Activated T-helper 17 cell treated with anti-CD3 and anti-CD28 coated beads, Interleukin-2, amount 50 U/mL, for 72 hours (primary cell): ENCODE measurements around the gene KLHL29. TPM values are rescaled to one million over a fixed set of nuclear protein-coding genes. Genes with fewer than 3 reads are reported as not detected.

Experiments
- ATAC-seq: fragments of 150-1000 bp; cut with Tn5 transposase; replicated peaks from 2 replicates; pipeline ENCODE4 v1.10.0; 2021; ENCODE audit warnings: mild to moderate bottlenecking, moderate library complexity
- H3K27ac Mint-ChIP-seq: one replicate; pipeline ENCODE4 v1.8.0; 2022; ENCODE audit warnings: mixed read lengths
- H3K27me3 Mint-ChIP-seq: one replicate; pipeline ENCODE4 v1.8.0; 2022; ENCODE audit warnings: mixed read lengths
- H3K36me3 Mint-ChIP-seq: one replicate; pipeline ENCODE4 v1.8.0; 2022; ENCODE audit warnings: low read depth, mild to moderate bottlenecking, mixed read lengths
- H3K4me1 Mint-ChIP-seq: one replicate; pipeline ENCODE4 v1.8.0; 2022; ENCODE audit warnings: mixed read lengths
- H3K4me3 Mint-ChIP-seq: one replicate; pipeline ENCODE4 v1.8.0; 2022; ENCODE audit warnings: mild to moderate bottlenecking, mixed read lengths
- H3K9me3 Mint-ChIP-seq: one replicate; pipeline ENCODE4 v1.8.0; 2022; ENCODE audit warnings: mixed read lengths
- total RNA-seq, 2 donors: library from RNA; stranded (reverse); gene quantifications; one replicate each; pipeline ENCODE4 v1.2.3, GENCODE V29; 2022

Gene KLHL29
- total RNA-seq, 2 donors from 2014 or later: 0.26 to 0.56 TPM

GRCh38 chr2:23525137-23525765, 140.3 kb downstream of the KLHL29 start:
- H3K36me3 Mint-ChIP-seq: no peaks in the 10 kb centered on the region
- peaks cover 4% of the 10 kb centered on the region for H3K27me3 Mint-ChIP-seq
- no peak for ATAC-seq
- H3K4me1 Mint-ChIP-seq: peaks cover 7% of the 10 kb centered on the region
- no peaks in the 10 kb centered on the region for H3K9me3 Mint-ChIP-seq
- H3K27ac Mint-ChIP-seq: no peak overlapping the region
- no peak overlapping the region for H3K4me3 Mint-ChIP-seq

GRCh38 chr2:23526114-23526513, 141.1 kb downstream of the KLHL29 start:
- Mint-ChIP-seq H3K27ac (no peak overlapping the region), H3K4me1 (peaks cover 7% of the 10 kb centered on the region), H3K9me3 (no peaks in the 10 kb centered on the region), H3K36me3 (no peaks in the 10 kb centered on the region), H3K4me3 (no peak overlapping the region), H3K27me3 (peaks cover 4% of the 10 kb centered on the region)
- peak; percentile 57 for ATAC-seq

- ATAC-seq: no peak
- H3K4me3 Mint-ChIP-seq: no peak overlapping the region
- no peak overlapping the region for H3K27ac Mint-ChIP-seq
These were observed 142.1 kb downstream of the KLHL29 start for GRCh38 chr2:23526835-23527790.

GRCh38 chr2:23528171-23528570, 143.2 kb downstream of the KLHL29 start:
- ATAC-seq: no peak
- Mint-ChIP-seq H3K27me3 (peaks cover 4% of the 10 kb centered on the region), H3K9me3 (no peaks in the 10 kb centered on the region), H3K27ac (no peak overlapping the region), H3K36me3 (no peaks in the 10 kb centered on the region), H3K4me1 (peaks cover 16% of the 10 kb centered on the region), H3K4me3 (no peak overlapping the region)

More at GRCh38 chr2:23526835-23527790, 142.1 kb downstream of the KLHL29 start:
- H3K36me3 Mint-ChIP-seq: no peaks in the 10 kb centered on the region
- H3K4me1 Mint-ChIP-seq: peaks cover 7% of the 10 kb centered on the region
- peaks cover 4% of the 10 kb centered on the region for H3K27me3 Mint-ChIP-seq
- no peaks in the 10 kb centered on the region for H3K9me3 Mint-ChIP-seq

GRCh38 chr2:23528690-23529089, 143.7 kb downstream of the KLHL29 start:
- Mint-ChIP-seq H3K4me3 (no peak overlapping the region), H3K27me3 (peaks cover 4% of the 10 kb centered on the region)

GRCh38 chr2:23529659-23530058, 144.7 kb downstream of the KLHL29 start:
- Mint-ChIP-seq H3K27me3 (peaks cover 4% of the 10 kb centered on the region), H3K4me1 (peaks cover 16% of the 10 kb centered on the region), H3K9me3 (no peaks in the 10 kb centered on the region), H3K36me3 (no peaks in the 10 kb centered on the region), H3K27ac (no peak overlapping the region), H3K4me3 (no peak overlapping the region)
- ATAC-seq: no peak

More at GRCh38 chr2:23528690-23529089, 143.7 kb downstream of the KLHL29 start:
- Mint-ChIP-seq H3K36me3 (no peaks in the 10 kb centered on the region), H3K27ac (no peak overlapping the region), H3K4me1 (peaks cover 16% of the 10 kb centered on the region), H3K9me3 (no peaks in the 10 kb centered on the region)
- no peak for ATAC-seq

- Mint-ChIP-seq H3K4me3 (no peak overlapping the region), H3K4me1 (peaks cover 16% of the 10 kb centered on the region), H3K9me3 (no peaks in the 10 kb centered on the region), H3K27me3 (peaks cover 4% of the 10 kb centered on the region), H3K27ac (no peak overlapping the region), H3K36me3 (no peaks in the 10 kb centered on the region)
- no peak for ATAC-seq
These were observed 145.4 kb downstream of the KLHL29 start for GRCh38 chr2:23530206-23530908.

GRCh38 chr2:23530909-23531276, 145.9 kb downstream of the KLHL29 start:
- Mint-ChIP-seq H3K27me3 (peaks cover 2% of the 10 kb centered on the region), H3K4me3 (no peak overlapping the region), H3K36me3 (no peaks in the 10 kb centered on the region), H3K9me3 (no peaks in the 10 kb centered on the region), H3K27ac (no peak overlapping the region), H3K4me1 (peaks cover 13% of the 10 kb centered on the region)
- no peak for ATAC-seq

GRCh38 chr2:23531280-23531679, 146.3 kb downstream of the KLHL29 start:
- no peak for ATAC-seq
- H3K9me3 Mint-ChIP-seq: no peaks in the 10 kb centered on the region
- H3K36me3 Mint-ChIP-seq: no peaks in the 10 kb centered on the region
- no peaks in the 10 kb centered on the region for H3K27me3 Mint-ChIP-seq
- no peak overlapping the region for H3K27ac Mint-ChIP-seq
- H3K4me3 Mint-ChIP-seq: no peak overlapping the region
- H3K4me1 Mint-ChIP-seq: peaks cover 9% of the 10 kb centered on the region

- H3K27ac Mint-ChIP-seq: no peak overlapping the region
- H3K9me3 Mint-ChIP-seq: no peaks in the 10 kb centered on the region
- peaks cover 9% of the 10 kb centered on the region for H3K4me1 Mint-ChIP-seq
- no peaks in the 10 kb centered on the region for H3K27me3 Mint-ChIP-seq
- H3K4me3 Mint-ChIP-seq: peak overlapping the region; percentile 88
- no peak for ATAC-seq
- no peaks in the 10 kb centered on the region for H3K36me3 Mint-ChIP-seq
These were observed 146.9 kb downstream of the KLHL29 start for GRCh38 chr2:23531881-23532280.

- peak overlapping the region; percentile 91 for H3K27ac Mint-ChIP-seq
- H3K9me3 Mint-ChIP-seq: no peaks in the 10 kb centered on the region
- no peaks in the 10 kb centered on the region for H3K36me3 Mint-ChIP-seq
- peaks cover 9% of the 10 kb centered on the region for H3K4me1 Mint-ChIP-seq
- H3K27me3 Mint-ChIP-seq: no peaks in the 10 kb centered on the region
- peak overlapping the region; percentile 88 for H3K4me3 Mint-ChIP-seq
- ATAC-seq: peak; percentile 69
These were observed 147.7 kb downstream of the KLHL29 start for GRCh38 chr2:23532391-23533337.

GRCh38 chr2:23533338-23533695, 148.3 kb downstream of the KLHL29 start:
- Mint-ChIP-seq H3K4me1 (peaks cover 9% of the 10 kb centered on the region), H3K4me3 (peak overlapping the region; percentile 88), H3K9me3 (no peaks in the 10 kb centered on the region), H3K27ac (peak overlapping the region; percentile 91), H3K36me3 (no peaks in the 10 kb centered on the region), H3K27me3 (no peaks in the 10 kb centered on the region)
- no peak for ATAC-seq

GRCh38 chr2:23534771-23535170, 149.8 kb downstream of the KLHL29 start:
- H3K4me1 Mint-ChIP-seq: peaks cover 9% of the 10 kb centered on the region
- ATAC-seq: no peak

GRCh38 chr2:23536326-23536725, 151.3 kb downstream of the KLHL29 start:
- ATAC-seq: no peak
- H3K4me3 Mint-ChIP-seq: no peak overlapping the region
- no peaks in the 10 kb centered on the region for H3K27me3 Mint-ChIP-seq
- H3K4me1 Mint-ChIP-seq: peaks cover 9% of the 10 kb centered on the region
- H3K9me3 Mint-ChIP-seq: no peaks in the 10 kb centered on the region
- no peak overlapping the region for H3K27ac Mint-ChIP-seq
- H3K36me3 Mint-ChIP-seq: no peaks in the 10 kb centered on the region

More at GRCh38 chr2:23534771-23535170, 149.8 kb downstream of the KLHL29 start:
- Mint-ChIP-seq H3K27me3 (no peaks in the 10 kb centered on the region), H3K27ac (no peak overlapping the region), H3K36me3 (no peaks in the 10 kb centered on the region), H3K9me3 (no peaks in the 10 kb centered on the region), H3K4me3 (no peak overlapping the region)
